HCT116 (cell line): ENCODE data around the gene MFN2. TPM values are rescaled to one million over a fixed set of nuclear protein-coding genes. Genes with fewer than 3 reads are reported as not detected.

ENCODE experiments used
- ATAC-seq: fragments of 200-7000 bp; cut with Tn5 transposase; 2 replicates; pipeline ENCODE4 v1.9.1; 2020; ENCODE audit warnings: mild to moderate bottlenecking, moderate library complexity
- BruUV-seq: library from RNA; stranded (reverse); fragments of 400-500 nt; replicated peaks from 2 replicates; lab custom pipeline; 2021; lab: Mats Ljungman, UMichigan
- CTCF ChIA-PET: fragments of 300-600 bp; sonication (Branson Sonifier 250); formaldehyde crosslinking; loops from one replicate; lab custom pipeline; 2021; ENCODE audit warnings: antibody characterized with exemption; lab: Charles Lee
- POLR2A ChIA-PET: fragments of 300-600, 350-600 bp; sonication (Branson Sonifier 250); formaldehyde crosslinking; loops from one replicate; lab custom pipeline; 2021; ENCODE audit warnings: antibody characterized with exemption; lab: Charles Lee
- RAD21 ChIA-PET, 2 experiments: fragments of 300-600 bp; sonication (Branson Sonifier 250); formaldehyde crosslinking; loops; one replicate each; lab custom pipeline; 2023; ENCODE audit warnings: low total read pairs in 2 of 2; ENCODE audit not compliant: uncharacterized antibody in 2 of 2, unreplicated experiment in 2 of 2, low non-redundant PET in 1 of 2; lab: Charles Lee
- DNase-seq: peaks from one replicate; pipeline ENCODE4 v3.0.0-alpha.2; 2010; ENCODE audit warnings: low read depth, low spot score
- H2AFZ ChIP-seq: fragments of 200-600 bp; shearing (Covaris generic), sonication (generic); 2 replicates; pipeline ENCODE4 v1.6.1; 2017; ENCODE audit warnings: low read depth, mixed run types, mixed read lengths, antibody characterized with exemption, low read length; ENCODE audit not compliant: poor library complexity, severe bottlenecking
- H3K27ac ChIP-seq: 2 replicates; pipeline ENCODE4 v1.5.1; 2012; ENCODE audit warnings: low read depth, low read length
- H3K27me3 ChIP-seq: fragments of 200-600 bp; sonication (generic); 2 replicates; pipeline ENCODE4 v1.6.1; 2016; ENCODE audit warnings: mixed run types, low read length, mixed read lengths; ENCODE audit not compliant: insufficient read depth
- H3K36me3 ChIP-seq, 2 experiments: fragments of 200-500 bp in 1 of 2; fragments of 200-600 bp in 1 of 2; sonication (Bioruptor generic) in 1 of 2; sonication (generic) in 1 of 2; 2 replicates each; pipeline versions ENCODE4 v1.5.1 to v1.6.1; 2014 to 2016; ENCODE audit warnings: low read length in 2 of 2, inconsistent platforms in 1 of 2, mixed read lengths in 1 of 2, mixed run types in 1 of 2; ENCODE audit not compliant: insufficient read depth in 2 of 2, control insufficient read depth in 1 of 2
- H3K4me1 ChIP-seq, 2 experiments: fragments of 200-600 bp in 1 of 2; sonication (generic) in 1 of 2; 2 replicates each; pipeline versions ENCODE4 v1.5.1 to v1.6.1; 2012 to 2017; ENCODE audit warnings: low read length in 2 of 2, inconsistent platforms in 1 of 2, mild to moderate bottlenecking in 1 of 2, mixed read lengths in 1 of 2, mixed run types in 1 of 2, moderate library complexity in 1 of 2; ENCODE audit not compliant: insufficient read depth in 2 of 2, control insufficient read depth in 1 of 2
- H3K4me2 ChIP-seq: fragments of 200-600 bp; sonication (generic); 2 replicates; pipeline ENCODE4 v1.6.1; 2017; ENCODE audit warnings: mixed run types, low read length, mixed read lengths
- H3K4me3 ChIP-seq, 2 experiments: fragments of 200-600 bp in 1 of 2; sonication (generic) in 1 of 2; replicated peaks in 1 of 2; 2 replicates each; pipeline ENCODE4 v1.5.1; 2011 to 2016; ENCODE audit warnings: low read length in 2 of 2, control low read depth in 1 of 2, low read depth in 1 of 2, mild to moderate bottlenecking in 1 of 2, mixed read lengths in 1 of 2, mixed run types in 1 of 2
- H3K79me2 ChIP-seq: fragments of 200-600 bp; sonication (generic); 2 replicates; pipeline ENCODE4 v1.6.1; 2017; ENCODE audit warnings: mild to moderate bottlenecking, mixed run types, low read length, moderate library complexity, mixed read lengths; ENCODE audit not compliant: insufficient read depth
- H3K9ac ChIP-seq: fragments of 200-600 bp; sonication (generic); 2 replicates; pipeline ENCODE4 v1.6.1; 2016; ENCODE audit warnings: low read length, mixed read lengths
- H3K9me2 ChIP-seq: fragments of 200-600 bp; sonication (generic), shearing (Covaris generic); 2 replicates; pipeline ENCODE4 v1.6.1; 2017; ENCODE audit warnings: mixed run types, mild to moderate bottlenecking, moderate library complexity; ENCODE audit not compliant: insufficient read depth
- H3K9me3 ChIP-seq, 2 experiments: fragments of 200-500 bp in 1 of 2; fragments of 200-600 bp in 1 of 2; sonication (Bioruptor generic) in 1 of 2; sonication (generic) in 1 of 2; 2 replicates each; pipeline ENCODE4 v1.6.1; 2014 to 2017; ENCODE audit warnings: low read length in 2 of 2, mixed read lengths in 2 of 2, inconsistent platforms in 1 of 2, low read depth in 1 of 2, mild to moderate bottlenecking in 1 of 2, mixed run types in 1 of 2, moderate library complexity in 1 of 2; ENCODE audit not compliant: control insufficient read depth in 1 of 2, insufficient read depth in 1 of 2
- H4K20me1 ChIP-seq: fragments of 200-600 bp; sonication (generic), shearing (Covaris generic); 2 replicates; pipeline ENCODE4 v1.6.1; 2017; ENCODE audit warnings: mixed run types, mild to moderate bottlenecking, moderate library complexity; ENCODE audit not compliant: insufficient read depth
- ELF1 ChIP-seq: IDR thresholded peaks from 2 replicates; pipeline ENCODE4 v1.6.1; 2012; ENCODE audit warnings: low read depth, borderline replicate concordance
- POLR2A ChIP-seq: IDR thresholded peaks from 2 replicates; pipeline ENCODE4 v1.7.0; 2011; ENCODE audit warnings: borderline replicate concordance; ENCODE audit not compliant: insufficient read depth, insufficient read length; ENCODE audit errors: extremely low read depth
- YY1 ChIP-seq: IDR thresholded peaks from 2 replicates; pipeline ENCODE4 v1.6.1; 2011; ENCODE audit warnings: low read length, low read depth, moderate library complexity, mild to moderate bottlenecking; ENCODE audit not compliant: insufficient replicate concordance; ENCODE audit errors: extremely low read depth
- ZFX ChIP-seq: fragments of 450-650 bp; IDR thresholded peaks from 2 replicates; pipeline ENCODE4 v1.6.1; 2017
- intact Hi-C: fragments of 100-400 bp; cut with micrococcal nuclease; formaldehyde crosslinking; loops from 2 replicates; pipeline ENCODE4 v1.10.0; 2022
- total RNA-seq: library from RNA; stranded (reverse); gene quantifications from one replicate; pipeline ENCODE4 v1.2.1, GENCODE V29; 2021; ENCODE audit not compliant: unreplicated experiment
- TF ChIP-seq, protein P1 (sequence below): IDR thresholded peaks from 2 replicates; pipeline ENCODE4 v1.6.1; 2012; ENCODE audit warnings: low read depth

Gene MFN2
- total RNA-seq, 1 experiment from 2014 or later: 83.0 TPM

DNA sequence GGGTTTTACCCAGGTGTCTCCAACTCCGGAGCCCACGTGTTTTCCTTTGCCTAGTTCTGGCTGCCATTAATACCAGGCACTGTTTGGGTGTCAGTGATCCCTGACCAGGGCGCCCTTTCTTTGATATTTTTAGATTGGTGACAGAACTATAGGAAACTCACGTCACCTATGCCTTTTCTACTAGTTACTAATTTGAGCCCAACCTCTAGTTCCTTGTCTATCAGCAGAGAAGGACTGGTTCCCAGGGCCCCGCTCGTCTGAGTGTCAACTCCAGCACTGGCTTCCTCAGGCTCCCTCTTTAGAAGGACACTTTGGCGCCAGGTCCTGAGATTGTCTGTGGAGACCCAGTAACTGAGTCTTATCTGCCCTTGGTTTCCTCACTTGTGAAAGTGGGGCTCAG lies 9.4 kb downstream of the MFN2 start:
- no peak for DNase-seq
- peaks cover 43 to 50% of the 10 kb centered on the region in 2 experiments for H3K36me3 ChIP-seq
- H3K79me2 ChIP-seq: peaks cover 68% of the 10 kb centered on the region
- BruUV-seq: no TSS peak
- no peaks in the 10 kb centered on the region for H3K27me3 ChIP-seq
- intact Hi-C loops: no loop called here
- POLR2A ChIA-PET: no interaction called here
- RAD21 ChIA-PET: no interaction called here
- no peaks in the 10 kb centered on the region for H3K4me1 ChIP-seq
- H3K4me2 ChIP-seq: no peak overlapping the region
- TF ChIP-seq, protein P1, sequence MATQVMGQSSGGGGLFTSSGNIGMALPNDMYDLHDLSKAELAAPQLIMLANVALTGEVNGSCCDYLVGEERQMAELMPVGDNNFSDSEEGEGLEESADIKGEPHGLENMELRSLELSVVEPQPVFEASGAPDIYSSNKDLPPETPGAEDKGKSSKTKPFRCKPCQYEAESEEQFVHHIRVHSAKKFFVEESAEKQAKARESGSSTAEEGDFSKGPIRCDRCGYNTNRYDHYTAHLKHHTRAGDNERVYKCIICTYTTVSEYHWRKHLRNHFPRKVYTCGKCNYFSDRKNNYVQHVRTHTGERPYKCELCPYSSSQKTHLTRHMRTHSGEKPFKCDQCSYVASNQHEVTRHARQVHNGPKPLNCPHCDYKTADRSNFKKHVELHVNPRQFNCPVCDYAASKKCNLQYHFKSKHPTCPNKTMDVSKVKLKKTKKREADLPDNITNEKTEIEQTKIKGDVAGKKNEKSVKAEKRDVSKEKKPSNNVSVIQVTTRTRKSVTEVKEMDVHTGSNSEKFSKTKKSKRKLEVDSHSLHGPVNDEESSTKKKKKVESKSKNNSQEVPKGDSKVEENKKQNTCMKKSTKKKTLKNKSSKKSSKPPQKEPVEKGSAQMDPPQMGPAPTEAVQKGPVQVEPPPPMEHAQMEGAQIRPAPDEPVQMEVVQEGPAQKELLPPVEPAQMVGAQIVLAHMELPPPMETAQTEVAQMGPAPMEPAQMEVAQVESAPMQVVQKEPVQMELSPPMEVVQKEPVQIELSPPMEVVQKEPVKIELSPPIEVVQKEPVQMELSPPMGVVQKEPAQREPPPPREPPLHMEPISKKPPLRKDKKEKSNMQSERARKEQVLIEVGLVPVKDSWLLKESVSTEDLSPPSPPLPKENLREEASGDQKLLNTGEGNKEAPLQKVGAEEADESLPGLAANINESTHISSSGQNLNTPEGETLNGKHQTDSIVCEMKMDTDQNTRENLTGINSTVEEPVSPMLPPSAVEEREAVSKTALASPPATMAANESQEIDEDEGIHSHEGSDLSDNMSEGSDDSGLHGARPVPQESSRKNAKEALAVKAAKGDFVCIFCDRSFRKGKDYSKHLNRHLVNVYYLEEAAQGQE: no peak
- TF ChIP-seq ELF1 (no peak), ZFX (no peak), POLR2A (no peak), YY1 (no peak)
- TF ChIP-seq, all 23 proteins: peak for 0
- Histone ChIP-seq H3K4me3 (no peak overlapping the region), H3K9me2 (no peaks in the 10 kb centered on the region), H3K27ac (no peak overlapping the region), H3K9ac (no peak overlapping the region), H3K9me3 (no peaks in the 10 kb centered on the region), H4K20me1 (no peaks in the 10 kb centered on the region), H2AFZ (no peak overlapping the region)
- no peak for ATAC-seq
- CTCF ChIA-PET: no interaction called here
